Measurements from ENCODE around the gene MYOF.

DNA sequence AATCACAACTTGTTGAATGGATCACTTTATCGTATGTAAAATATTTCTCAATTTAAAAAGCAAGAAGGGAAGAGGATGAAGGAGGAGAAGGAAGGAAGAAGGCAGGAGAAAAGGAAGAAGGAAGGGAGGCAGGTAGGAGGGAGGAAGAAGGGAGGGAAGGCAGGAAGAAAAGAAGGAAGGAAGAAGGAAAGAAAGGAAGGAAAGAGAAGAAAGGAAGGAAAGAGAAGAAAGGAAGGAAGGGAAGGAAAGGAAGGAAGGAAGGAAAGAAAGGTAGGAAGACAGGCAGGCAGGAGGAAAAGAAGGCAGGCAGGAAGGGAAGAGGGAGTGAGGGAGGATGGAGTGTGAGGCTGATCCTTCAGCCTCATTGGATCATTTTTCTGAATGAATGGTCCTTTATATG, 145.5 kb downstream of the MYOF start:
- TF ChIP-seq EZH2 (IDR thresholded peaks at IDR 0.05; ENCODE audit: insufficient read depth, poor library complexity, severe bottlenecking): no peak
- TF ChIP-seq EZH2phosphoT487 (IDR thresholded peaks at IDR 0.05; ENCODE audit: insufficient read depth, low read depth): no peak
